ENCODE data around the gene ITGB4.
"Not testable (repeated sequence)": the region's sequence is repeated elsewhere in the genome, so short reads cannot be mapped to it uniquely, and the experiment has no call there.

Gene ITGB4

DNA sequence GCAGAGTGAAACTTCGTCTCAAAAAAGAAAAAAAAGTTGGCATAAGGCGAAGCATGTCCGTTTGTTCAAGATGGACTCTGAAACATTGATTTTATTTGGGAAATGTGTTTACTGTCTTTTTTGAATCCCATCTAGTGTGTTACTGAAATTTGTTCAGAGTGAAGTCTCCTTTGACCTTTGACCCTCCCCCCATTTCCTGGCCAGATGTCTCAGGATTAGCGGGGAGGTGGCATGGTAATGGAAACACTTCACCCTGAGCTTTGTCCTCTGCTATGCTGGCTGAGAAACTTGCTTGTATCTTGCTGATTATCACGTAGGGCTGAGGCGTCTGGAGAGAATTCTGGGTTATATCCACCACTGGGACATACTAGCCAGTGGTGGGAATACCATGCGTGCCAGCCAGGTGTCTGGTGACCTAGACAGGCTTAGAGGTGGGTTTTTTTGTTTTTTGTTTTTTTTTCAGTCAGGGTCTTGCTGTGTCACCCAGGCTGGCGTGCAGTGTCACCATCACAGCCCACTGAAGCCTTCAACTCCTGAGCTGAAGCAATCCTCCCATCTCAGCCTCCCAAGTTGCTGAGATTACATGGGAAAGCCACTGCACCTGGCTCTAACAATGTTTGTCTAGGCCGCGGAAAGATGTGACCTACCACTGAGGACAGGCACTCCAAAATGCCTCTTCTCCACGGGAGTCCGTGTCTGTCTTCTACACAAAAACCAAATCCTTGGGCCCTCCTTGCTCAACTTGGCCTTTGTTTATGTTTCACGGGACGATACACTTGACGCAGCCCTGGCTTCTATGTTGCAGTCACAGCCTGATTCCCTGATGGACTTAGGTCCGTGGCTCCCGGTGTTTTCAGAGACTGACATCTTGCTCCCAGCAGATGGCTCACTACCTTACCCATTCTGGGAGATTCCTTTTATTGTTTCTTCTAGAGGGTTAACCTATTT is 50.3 kb downstream of the ITGB4 start:
- DNase-seq (ENCODE audit: low read depth) = no peak

DNA sequence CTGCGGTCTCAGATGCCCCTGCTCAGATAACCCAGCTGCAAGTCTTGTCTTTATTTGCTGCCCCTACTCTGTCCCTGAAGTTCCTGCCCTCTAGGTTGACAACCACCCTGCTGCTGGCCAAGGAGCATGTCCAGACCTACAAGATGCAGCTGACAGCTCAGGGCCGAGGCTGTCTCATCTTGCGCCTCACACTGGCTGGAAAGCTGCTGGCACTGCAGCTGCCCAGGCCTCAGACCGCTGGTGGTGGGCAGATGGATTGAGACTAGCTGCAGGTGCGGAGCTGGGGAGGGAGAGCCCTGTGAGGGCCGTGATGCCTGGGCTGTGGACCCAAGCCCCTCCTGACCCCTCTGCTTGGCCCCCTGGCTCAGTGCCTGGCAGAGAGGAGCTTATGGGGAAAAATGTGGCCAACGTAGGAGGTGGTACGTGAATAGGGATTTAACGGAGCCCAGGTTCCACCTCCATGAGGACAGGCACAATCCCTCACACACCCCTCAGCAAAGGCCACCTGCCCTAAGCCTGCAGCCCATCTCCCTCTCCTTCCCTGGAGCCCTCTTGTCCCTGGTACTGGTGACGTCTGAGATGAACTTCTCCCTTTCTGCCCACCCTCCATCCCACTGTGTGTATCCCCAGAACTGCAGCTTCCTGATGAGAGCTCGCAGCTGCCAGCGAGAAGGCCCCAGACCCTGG is 52.0 kb downstream of the ITGB4 start:
- no peak for DNase-seq (ENCODE audit: low read depth)

DNA sequence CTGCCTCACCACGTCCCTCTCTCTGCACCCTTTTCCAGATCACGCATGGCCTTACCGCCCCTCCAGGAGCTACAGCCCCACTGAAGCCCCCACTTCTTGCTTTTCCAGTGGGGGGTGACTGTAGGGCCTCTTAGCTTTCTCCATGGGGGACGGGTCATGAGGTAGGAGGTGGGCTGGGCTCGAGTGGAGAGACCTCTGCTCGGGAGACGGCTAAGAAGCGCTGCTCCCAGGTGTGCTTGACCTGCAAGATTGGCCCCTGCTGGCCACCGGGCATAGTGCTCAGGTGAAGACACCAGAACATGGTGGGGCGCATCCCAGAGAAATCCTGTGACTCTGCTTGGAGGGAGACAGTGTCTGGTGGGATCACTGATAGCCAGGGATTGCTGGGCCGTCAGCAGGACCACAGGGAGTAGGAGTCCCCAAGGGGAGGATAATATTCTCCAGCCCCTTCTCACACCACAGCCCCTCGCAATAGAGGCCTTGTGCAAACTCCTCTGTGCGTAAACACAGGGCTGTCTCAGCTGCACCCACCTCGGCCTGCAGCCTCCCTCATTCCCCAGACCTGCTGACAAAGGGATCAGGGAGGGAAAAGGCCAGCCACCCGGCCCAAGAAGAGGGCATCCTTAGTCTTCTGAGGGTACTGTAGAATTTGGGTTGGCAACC is 52.7 kb downstream of the ITGB4 start:
- no peak for DNase-seq (ENCODE audit: low read depth)

DNA sequence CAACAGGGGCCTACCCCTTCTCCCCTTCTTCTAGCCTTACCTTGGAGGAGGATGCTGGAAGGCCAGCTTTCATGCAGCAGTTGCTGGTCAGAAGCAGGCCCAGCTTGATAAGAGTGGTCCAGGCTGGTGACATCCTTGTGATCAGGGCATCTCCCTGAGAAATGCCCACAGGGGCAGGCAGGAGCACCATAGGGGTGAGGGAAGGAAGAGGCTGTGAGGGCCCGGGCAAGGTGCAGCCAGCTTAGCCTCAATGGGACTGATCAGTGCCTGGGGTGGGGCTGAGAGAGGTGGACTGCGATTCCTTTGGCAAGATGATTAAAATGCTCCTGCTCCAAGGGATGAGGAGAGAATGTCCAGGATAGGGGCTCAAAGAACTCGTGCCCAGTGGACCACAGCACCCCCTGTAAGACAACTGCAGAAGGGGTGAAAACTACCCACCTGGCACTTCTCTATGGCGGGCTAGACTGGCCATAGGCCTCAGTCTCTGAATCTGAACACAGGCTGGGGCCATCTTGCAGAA is 53.3 kb downstream of the ITGB4 start:
- no peak for DNase-seq (ENCODE audit: low read depth)

DNA sequence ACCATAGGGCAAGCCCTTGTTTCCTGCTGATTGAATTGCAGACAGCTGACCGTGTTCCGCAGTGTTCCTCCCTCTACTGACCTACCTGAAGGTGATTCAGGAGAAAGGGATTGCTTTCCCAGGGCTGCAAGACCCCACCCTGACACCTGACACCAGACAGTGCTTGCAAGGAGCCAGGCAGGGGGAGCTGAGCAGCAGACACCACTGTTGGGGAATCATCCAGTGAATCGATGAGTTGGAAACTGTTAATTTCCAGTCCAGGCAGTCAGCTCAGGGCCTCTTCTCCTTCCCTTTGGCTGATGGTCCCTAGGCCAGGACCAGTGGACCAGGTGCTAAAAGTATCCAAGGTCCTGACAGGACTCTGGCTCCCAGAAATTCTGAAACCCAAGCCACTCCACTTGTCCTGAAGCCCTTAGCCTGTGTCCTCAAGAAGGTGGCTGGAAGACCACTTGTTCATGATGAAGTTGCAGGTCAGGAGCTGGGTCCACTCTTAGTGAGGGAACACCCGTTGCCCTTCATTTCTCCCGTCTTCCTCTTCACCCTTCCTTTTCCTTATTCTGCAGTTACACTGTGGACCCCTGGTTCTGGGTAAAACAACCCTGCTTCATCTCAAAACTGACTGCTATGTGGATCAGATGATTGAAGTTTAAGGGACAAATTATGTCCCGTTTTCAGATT is 53.9 kb downstream of the ITGB4 start:
- DNase-seq (ENCODE audit: low read depth) = no peak

DNA sequence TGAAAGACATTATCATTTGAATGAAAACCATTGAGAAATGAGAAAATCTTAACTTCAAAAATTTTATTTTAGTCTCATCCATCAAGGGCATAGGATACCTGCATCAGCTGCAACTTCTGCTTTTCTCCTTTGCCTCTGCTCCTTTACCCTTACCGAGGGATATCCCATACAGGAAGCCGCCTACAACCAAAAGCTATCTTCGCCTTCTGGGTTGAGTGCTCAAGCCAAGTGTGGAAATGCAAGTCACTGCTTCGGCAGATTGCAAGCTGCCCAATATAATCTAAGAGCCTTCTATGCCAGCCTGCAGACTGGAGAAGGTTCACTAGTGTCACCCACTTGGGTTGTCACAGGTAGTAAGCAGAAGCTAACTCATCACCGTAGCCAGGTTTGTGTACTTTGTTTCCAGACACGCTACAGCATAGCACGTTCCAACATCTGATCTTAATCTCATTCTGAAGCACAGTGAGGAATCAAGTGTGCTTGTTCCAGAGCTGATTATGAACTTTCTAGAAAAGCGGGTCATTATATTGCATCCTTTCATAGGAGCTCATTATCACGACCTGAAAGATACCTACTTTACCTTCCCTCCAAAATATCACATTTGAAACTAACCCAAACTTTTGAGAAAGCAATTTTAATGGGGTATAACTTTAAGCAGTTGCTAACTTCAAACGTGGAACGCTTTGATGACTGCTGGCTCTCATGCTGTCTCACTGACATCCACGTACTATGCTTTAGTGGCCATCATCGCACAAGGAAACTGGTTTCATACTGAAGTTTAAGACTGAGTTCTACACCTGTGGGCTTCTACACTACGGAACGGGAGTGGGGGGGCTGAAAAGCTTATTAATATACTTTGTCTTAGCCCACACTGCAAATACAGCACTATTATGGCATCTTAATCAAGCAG is 55.4 kb downstream of the ITGB4 start:
- DNase-seq (ENCODE audit: low read depth) = no peak

DNA sequence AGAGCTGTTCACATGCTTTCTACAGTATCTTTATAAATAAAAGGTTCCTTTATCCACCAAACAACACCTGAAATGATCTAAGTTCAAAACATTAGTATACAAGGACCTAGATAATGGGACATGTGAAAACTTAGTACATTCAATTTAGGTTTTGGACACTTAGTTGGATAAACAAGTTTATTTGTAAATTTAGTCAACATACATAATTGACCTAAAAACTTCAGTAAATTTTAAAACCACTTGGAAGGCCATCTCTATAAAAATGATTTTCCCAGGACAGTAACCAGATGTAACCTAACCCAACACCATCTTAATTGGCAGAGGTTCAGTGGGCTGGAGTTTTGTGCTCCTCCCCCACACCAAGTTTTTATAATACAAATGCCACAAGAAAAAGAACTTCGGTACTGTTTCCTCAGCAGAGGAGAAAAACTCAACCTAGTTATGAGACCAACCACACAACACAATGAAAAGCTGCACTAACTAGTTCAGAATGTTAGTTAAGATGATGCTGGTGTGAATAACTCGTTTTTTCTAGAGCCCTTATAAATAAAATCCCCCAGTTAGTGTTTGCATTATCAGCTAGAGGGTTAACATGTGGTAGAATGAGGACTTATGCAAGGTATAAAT is 56.1 kb downstream of the ITGB4 start:
- no peak for DNase-seq (ENCODE audit: low read depth)

DNA sequence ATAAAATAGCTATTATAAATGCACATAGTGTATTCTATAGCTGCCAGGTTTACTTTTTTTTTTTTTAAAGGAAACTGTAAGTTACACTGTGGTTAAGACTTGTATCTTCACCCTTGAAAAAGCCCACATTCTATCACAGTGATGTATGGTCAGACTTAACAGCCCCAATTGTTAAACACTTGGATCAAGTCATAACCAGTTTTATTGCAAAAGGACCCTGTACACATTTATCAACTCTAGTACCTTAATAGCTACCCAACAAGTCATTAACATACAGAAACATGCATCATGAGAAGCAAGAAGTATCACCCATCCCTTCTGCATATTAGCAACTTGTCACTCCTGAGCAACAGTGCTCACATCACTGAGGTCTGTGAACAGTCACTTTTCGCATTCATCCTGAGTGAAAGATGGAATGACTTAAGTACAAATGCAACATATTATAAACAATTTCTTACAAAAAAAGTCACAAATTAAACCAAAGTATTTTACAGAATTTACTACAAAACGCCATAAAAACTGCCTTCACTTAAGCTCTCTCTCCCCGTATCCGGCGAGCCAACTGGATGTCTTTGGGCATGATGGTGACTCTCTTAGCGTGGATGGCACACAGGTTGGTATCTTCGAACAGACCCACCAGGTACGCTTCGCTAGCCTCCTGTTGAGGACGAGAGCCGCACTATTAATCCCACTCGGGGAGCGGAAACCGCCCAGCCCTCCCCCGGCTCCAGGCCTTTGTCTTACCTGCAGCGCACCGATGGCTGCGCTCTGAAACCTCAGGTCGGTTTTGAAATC is 57.0 kb downstream of the ITGB4 start:
- DNase-seq (ENCODE audit: low read depth) = not testable (repeated sequence)

DNA sequence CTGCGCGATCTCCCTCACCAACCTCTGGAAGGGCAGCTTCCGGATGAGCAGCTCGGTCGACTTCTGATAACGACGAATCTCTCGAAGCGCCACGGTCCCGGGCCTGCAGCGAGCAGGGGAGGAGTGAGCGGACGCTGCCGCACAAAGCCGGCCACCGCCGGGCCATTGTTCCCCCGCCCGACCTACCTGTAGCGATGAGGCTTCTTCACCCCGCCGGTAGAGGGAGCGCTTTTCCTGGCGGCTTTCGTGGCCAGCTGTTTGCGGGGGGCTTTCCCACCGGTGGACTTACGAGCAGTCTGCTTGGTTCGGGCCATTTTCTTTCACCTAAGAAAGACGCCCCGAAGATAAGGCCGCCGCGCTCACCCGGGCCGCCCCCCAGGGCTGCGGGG is 57.6 kb downstream of the ITGB4 start:
- DNase-seq (ENCODE audit: low read depth) = no peak

DNA sequence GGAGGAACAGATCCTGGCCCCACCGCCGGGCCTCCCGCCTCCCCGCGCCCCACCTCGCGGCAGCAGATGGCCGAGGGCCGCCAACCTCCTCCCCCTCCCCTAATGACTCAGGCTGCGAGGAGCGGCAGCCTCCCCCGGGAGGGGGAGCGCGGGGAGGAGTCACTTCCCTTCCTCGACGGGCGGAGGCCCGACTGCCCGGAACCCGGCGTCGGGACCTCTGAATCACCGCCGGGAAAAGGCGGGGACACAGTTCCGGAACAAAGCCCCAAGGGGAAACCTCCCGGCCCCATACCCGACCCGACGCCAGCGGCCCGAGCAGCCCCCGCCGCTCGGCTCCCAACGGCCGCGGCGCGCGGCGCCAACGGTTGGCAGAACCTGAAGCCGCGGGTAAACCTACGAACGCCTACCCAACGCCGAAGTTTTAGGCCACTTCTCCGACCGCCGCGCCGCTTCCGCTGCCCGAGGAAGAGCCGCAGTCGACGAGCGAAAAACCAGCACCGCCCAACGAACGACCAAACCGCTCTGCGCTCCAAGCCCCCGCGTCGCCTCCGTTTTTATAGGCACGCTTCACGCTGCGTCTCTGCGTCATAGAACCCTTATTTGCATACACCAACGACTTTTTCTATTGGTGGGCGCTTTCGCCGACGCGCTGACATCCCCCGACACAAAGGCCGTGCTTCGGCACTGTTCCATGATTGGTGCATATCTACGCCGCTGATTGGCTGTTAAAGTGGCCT is 58.2 kb downstream of the ITGB4 start:
- DNase-seq (ENCODE audit: low read depth) = peak; percentile 88

DNA sequence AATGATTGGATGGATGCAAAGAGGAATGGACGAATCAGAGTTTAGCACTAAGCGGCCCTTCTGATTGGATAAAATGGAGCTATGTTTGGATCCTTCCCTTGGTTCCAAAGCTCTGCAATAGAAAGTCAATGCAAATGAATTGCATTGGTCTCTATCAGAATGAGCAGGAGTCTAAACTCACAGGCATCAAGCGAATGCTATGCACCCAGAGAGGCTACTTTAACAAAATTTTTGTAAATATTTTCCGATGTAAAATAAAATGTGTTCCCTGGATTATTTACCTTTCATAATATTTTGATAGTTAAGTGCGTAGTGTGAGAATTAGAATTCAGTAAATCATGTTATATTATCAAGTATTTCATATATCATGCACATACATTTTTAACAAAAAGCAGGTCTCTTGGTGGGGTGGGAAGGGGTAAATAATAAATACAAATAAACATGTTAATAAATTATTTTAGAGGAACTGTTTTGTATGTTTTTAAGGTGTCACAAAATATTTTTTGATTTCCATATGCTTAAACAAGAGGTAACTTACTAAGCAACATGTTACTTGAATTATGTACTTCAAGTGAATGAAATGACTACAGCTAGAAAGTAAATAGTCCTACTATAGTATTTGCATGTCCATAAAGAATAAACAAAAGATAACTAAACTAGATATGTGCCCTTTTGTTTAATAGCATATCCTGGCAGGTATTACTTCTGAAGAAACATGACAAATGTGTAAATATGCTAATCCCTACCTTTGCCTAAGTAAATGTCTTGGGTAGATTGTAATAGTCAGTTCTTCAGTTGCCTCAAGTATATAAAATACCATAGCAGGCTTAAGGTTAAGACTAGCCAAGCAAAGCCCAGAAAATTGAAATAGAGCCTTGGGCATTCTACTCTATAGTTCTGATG is 59.0 kb downstream of the ITGB4 start:
- DNase-seq (ENCODE audit: low read depth) = no peak

DNA sequence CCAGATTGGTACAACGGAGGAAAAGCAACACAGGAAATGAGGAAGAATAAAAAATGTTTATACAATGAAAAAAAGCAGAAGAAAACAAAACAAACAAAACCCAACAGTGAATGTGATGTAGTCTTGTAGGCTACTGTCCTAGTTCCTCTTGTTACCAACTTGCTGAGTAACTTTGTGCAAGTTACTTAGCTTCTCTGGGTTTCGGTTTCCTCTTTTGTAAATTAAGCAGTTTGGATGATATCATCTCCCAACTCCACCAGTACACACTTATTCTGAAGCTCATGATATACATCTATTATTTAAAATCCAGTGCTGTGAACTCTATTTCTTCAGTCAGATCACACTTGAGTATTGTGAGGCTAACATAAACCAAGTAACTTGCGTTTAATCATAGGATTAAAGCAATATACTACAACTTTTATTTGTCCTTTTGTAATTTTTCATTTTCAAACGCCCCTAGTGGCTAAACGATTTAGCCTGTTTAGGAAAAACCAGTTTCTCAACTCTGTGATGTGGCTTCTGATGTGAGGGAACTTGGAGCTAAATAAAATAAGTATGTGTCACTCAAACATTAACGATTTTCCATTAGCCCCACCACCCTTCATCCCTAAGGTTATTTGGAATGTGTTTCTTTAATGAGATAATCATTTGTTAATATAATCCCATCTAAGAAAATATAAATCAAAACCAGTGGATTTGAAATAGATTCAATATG is 62.0 kb downstream of the ITGB4 start:
- DNase-seq (ENCODE audit: low read depth) = no peak

DNA sequence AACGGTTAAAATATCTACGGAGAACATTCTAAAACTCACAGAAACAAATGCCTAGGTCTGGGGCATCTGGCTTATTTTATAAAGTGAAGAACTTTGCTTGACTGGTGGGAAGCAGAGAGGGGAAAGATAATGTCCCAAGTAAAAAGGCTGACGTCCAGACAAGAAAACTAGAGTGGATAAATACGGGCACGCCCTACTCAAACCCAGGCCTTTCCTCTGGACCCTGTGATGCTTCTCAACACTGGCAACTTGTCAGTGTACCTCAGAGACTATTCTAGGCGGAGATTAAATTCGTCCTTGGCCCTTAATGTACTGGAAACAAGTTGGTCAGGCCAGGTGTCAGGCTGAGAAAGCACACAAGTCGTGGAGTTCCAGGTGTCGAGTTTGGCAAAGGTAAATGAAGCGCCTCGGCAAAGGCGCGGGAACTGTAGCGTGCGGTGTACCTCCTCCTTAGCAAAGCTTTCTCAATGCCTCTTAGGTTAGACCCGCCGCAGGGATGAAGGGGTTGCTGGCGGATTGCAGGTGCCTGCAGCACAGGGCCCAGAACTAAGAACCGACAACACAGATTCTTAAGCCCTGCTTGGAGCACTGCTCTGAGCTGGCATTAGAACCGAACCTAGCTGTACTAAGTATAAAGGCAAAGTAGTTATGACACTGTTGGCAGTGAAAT is 62.7 kb downstream of the ITGB4 start:
- no peak for DNase-seq (ENCODE audit: low read depth)

DNA sequence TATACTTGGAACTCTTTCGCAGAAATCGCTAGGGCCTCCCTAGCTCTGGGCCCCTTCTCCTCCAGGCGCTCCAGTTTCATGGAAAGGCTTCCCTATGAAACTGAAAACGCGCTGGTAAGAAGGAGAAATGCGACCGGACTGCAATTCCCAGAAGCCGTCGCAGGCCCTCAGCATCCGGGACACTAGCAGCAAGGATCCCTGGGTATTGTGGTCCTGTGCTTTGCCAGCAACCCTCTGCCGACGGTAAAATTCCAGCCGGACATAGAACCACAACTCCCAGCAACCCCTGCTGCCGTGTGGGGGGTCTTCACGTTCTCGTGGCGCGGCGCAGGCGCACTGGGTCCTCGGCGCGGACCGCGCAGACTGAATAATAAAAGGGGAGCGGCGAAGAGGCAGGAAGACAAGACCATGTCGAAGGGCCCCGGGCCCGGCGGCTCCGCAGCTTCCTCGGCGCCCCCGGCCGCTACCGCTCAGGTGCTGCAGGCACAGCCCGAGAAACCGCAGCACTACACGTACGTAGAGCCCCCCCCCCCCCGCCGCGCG is 63.3 kb downstream of the ITGB4 start, which contains the start of gene UNK:
UNK (plus strand) TSS at position 334 of the 543 bp plus-strand sequence; CDS start at position 409, 75 bp downstream.
- DNase-seq (ENCODE audit: low read depth) = peak; percentile 90

DNA sequence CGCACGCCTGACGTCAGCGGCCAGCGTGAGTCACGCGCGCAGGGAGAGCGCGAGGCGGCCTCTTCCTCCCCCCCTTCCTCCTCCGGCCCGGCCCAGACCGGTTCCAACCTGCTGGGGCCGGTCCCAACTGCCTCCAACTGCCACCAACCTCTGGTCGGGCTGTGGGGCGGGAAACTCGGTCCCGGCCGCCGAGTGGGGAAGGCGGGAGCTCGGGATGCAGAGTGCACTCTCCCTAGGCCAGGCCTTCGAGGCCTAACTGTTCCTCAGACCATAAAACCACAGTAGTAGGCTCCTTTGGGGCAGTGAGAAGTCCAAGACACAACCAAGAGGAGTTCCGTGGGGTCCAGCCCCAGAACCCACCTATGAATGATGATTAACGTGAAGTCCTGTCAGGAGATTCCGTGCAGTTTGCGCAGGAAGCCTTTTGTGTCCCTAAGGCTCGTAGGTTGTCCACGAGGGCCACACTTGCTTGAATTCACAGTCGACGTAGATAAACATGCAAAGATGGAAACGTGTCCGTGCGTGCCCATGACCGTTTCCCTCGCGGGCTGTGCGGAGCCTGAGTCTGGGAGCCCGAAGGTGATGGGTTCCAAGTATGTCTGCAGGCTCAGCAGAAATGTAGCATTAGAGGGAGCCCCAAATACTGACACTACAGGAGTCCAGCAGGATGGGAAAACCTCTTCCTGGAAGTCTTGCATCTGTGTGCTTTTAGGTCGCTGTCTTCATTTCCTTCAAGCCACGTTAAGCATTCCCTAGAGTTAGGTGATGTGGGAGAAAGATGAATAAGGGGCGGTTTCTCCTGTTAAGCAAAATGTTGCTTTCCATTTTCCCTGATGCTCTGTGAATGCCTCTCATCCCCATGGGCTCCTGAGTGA is 64.0 kb downstream of the ITGB4 start:
- DNase-seq (ENCODE audit: low read depth) = peak; percentile 84
